ENCODE data around the gene C1orf35. TPM values are rescaled to one million over a fixed set of nuclear protein-coding genes. Genes with fewer than 3 reads are reported as not detected.

C1orf35 gene
- total RNA-seq, 1 experiment from 2014 or later = 31.0 TPM

DNA sequence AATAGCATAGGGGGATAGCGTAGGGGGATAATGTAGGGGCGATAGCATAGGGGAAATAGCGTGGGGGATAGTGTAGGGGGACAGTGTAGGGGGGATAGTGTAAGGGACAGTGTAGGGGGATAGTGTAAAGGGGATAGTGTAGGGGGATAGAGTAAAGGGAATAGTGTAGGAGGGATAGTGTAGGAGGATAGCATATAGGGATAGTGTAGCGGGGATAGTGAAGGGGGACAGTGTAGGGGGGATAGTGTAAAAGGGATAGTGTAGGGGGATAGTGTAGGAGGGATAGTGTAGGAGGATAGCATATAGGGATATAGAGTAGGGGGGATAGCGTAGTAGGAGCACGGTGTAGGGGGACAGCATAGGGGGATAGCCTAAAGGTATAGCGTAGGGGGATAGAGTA, 34.8 kb downstream of the C1orf35 start:
- Histone ChIP-seq H3K4me1 (ENCODE audit: insufficient read depth, low read length) (no peaks in the 10 kb centered on the region), H3K4me2 (ENCODE audit: insufficient read depth, insufficient read length, low read length) (no peak overlapping the region), H2BK120ac (ENCODE audit: low read depth, low read length, poor library complexity, severe bottlenecking) (no peak overlapping the region), H3K79me1 (ENCODE audit: insufficient read depth, low read depth, low read length, poor library complexity, severe bottlenecking) (no peaks in the 10 kb centered on the region), H3K56ac (ENCODE audit: insufficient read length, low read depth, low read length) (no peak overlapping the region), H3K18ac (ENCODE audit: insufficient read length, low read depth, low read length) (no peak overlapping the region), H4K20me1 (ENCODE audit: control insufficient read depth, insufficient read depth, insufficient read length) (no peaks in the 10 kb centered on the region), H2BK20ac (ENCODE audit: low read depth, low read length, poor library complexity, severe bottlenecking) (no peak overlapping the region), H4K8ac (replicated peaks; ENCODE audit: insufficient read length, low read depth, low read length) (no peak overlapping the region), H3K79me2 (ENCODE audit: insufficient read depth, low read length) (no peaks in the 10 kb centered on the region), H2AFZ (ENCODE audit: low read length) (no peak overlapping the region), H2AK5ac (ENCODE audit: insufficient read length, low read length) (no peak overlapping the region), H3K23ac (ENCODE audit: insufficient read length, low read depth, low read length) (no peak overlapping the region), H2BK5ac (ENCODE audit: insufficient read length, low read length) (no peak overlapping the region), H3K27me3 (ENCODE audit: insufficient read depth, low read length) (peaks cover 66% of the 10 kb centered on the region; the same call in 1 of the 2 replicates), H4K5ac (ENCODE audit: insufficient read length, low read depth, low read length) (no peak overlapping the region), H4K91ac (ENCODE audit: insufficient read length, low read depth, low read length) (no peak overlapping the region), H3T11ph (ENCODE audit: low read length) (no peak overlapping the region), H2BK15ac (ENCODE audit: low read depth, low read length) (no peak overlapping the region), H3K23me2 (ENCODE audit: insufficient read length, low read depth, low read length, poor library complexity, severe bottlenecking) (no peaks in the 10 kb centered on the region), H3K27ac (ENCODE audit: insufficient read length, low read depth, low read length) (no peak overlapping the region), H3K14ac (ENCODE audit: insufficient read depth, low read length) (no peak overlapping the region), H3K9me3 (ENCODE audit: control insufficient read depth, low read depth, low read length) (no peaks in the 10 kb centered on the region), H3K9ac (ENCODE audit: extremely low read depth, insufficient read length, low read length) (no peak overlapping the region), H2BK12ac (ENCODE audit: insufficient read length, low read depth, low read length) (no peak overlapping the region), H3K4ac (ENCODE audit: low read depth, low read length) (no peak overlapping the region)
- WGBS (ENCODE audit: extremely low coverage, insufficient read length, low lambda C conversion rate) = 100% methylated on average over 6 of the region's 7 CpGs
- Mint-ChIP-seq H3K27me3 (ENCODE audit: low read depth) (peaks cover 75% of the 10 kb centered on the region), H3K9me3 (no peaks in the 10 kb centered on the region), H3K36me3 (ENCODE audit: insufficient read depth in 1 of 3, low read depth in 3 of 3) (no peaks in the 10 kb centered on the region), H3K4me1 (peaks cover 0 to 2% of the 10 kb centered on the region in 2 experiments; a peak in 1 of 4 replicates), H3K4me3 (no peak overlapping the region), H3K27ac (no peak overlapping the region)
- no peak for DNase-seq
- TF ChIP-seq, protein P1, sequence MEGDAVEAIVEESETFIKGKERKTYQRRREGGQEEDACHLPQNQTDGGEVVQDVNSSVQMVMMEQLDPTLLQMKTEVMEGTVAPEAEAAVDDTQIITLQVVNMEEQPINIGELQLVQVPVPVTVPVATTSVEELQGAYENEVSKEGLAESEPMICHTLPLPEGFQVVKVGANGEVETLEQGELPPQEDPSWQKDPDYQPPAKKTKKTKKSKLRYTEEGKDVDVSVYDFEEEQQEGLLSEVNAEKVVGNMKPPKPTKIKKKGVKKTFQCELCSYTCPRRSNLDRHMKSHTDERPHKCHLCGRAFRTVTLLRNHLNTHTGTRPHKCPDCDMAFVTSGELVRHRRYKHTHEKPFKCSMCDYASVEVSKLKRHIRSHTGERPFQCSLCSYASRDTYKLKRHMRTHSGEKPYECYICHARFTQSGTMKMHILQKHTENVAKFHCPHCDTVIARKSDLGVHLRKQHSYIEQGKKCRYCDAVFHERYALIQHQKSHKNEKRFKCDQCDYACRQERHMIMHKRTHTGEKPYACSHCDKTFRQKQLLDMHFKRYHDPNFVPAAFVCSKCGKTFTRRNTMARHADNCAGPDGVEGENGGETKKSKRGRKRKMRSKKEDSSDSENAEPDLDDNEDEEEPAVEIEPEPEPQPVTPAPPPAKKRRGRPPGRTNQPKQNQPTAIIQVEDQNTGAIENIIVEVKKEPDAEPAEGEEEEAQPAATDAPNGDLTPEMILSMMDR (conservative IDR thresholded peaks at IDR 0.05) = no peak
